ENCODE data around the gene RSPO4.

- TF ChIP-seq, protein P1, sequence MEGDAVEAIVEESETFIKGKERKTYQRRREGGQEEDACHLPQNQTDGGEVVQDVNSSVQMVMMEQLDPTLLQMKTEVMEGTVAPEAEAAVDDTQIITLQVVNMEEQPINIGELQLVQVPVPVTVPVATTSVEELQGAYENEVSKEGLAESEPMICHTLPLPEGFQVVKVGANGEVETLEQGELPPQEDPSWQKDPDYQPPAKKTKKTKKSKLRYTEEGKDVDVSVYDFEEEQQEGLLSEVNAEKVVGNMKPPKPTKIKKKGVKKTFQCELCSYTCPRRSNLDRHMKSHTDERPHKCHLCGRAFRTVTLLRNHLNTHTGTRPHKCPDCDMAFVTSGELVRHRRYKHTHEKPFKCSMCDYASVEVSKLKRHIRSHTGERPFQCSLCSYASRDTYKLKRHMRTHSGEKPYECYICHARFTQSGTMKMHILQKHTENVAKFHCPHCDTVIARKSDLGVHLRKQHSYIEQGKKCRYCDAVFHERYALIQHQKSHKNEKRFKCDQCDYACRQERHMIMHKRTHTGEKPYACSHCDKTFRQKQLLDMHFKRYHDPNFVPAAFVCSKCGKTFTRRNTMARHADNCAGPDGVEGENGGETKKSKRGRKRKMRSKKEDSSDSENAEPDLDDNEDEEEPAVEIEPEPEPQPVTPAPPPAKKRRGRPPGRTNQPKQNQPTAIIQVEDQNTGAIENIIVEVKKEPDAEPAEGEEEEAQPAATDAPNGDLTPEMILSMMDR (IDR thresholded peaks at IDR 0.05 in 4 of 5, conservative IDR thresholded peaks at IDR 0.05 in 1 of 5), result no peak
- no peak for TF ChIP-seq POLR2A (IDR thresholded peaks at IDR 0.05)
Observed at GRCh38 chr20:953742-954141, 48.4 kb downstream of the RSPO4 start.
